GM19099 (cell line): Measurements from ENCODE around the gene SERPINB7.

Source experiments
- POLR2A ChIP-seq: IDR thresholded peaks from 3 replicates; pipeline ENCODE4 v1.6.1; 2011; ENCODE audit warnings: low read depth; ENCODE audit not compliant: insufficient read length; ENCODE audit errors: extremely low read depth

Gene SERPINB7

GRCh38 chr18:63828120-63828519 is 52.9 kb downstream of the SERPINB7 start:
- TF ChIP-seq POLR2A, result no peak

- no peak for TF ChIP-seq POLR2A
Observed at GRCh38 chr18:63828656-63829055, 53.4 kb downstream of the SERPINB7 start.

GRCh38 chr18:63829886-63830285 is 54.7 kb downstream of the SERPINB7 start:
- no peak for TF ChIP-seq POLR2A

GRCh38 chr18:63831080-63831788 is 56.0 kb downstream of the SERPINB7 start:
- TF ChIP-seq POLR2A, result no peak

GRCh38 chr18:63832470-63832869 is 57.3 kb downstream of the SERPINB7 start:
- TF ChIP-seq POLR2A, result no peak

GRCh38 chr18:63834471-63835113 is 59.4 kb downstream of the SERPINB7 start:
- no peak for TF ChIP-seq POLR2A

- no peak for TF ChIP-seq POLR2A
Observed at GRCh38 chr18:63836456-63836855, 61.2 kb downstream of the SERPINB7 start.

- no peak for TF ChIP-seq POLR2A
Observed at GRCh38 chr18:63837590-63837989, 62.4 kb downstream of the SERPINB7 start.

- no peak for TF ChIP-seq POLR2A
Observed at GRCh38 chr18:63843008-63843407, 67.8 kb downstream of the SERPINB7 start.

- TF ChIP-seq POLR2A, result no peak
Observed at GRCh38 chr18:63844254-63844653, 69.0 kb downstream of the SERPINB7 start.

GRCh38 chr18:63848159-63848558 is 72.9 kb downstream of the SERPINB7 start:
- no peak for TF ChIP-seq POLR2A

GRCh38 chr18:63850020-63850419 is 74.8 kb downstream of the SERPINB7 start:
- TF ChIP-seq POLR2A, result no peak

GRCh38 chr18:63850636-63851035 is 75.4 kb downstream of the SERPINB7 start:
- TF ChIP-seq POLR2A, result no peak
